IPS DF 4.7 (cell line): ENCODE data around the gene NLRP3.
"Not testable (repeated sequence)": the region's sequence is repeated elsewhere in the genome, so short reads cannot be mapped to it uniquely, and the experiment has no call there.

Experiments
- DNase-seq: peaks from one replicate; pipeline ENCODE4 v3.0.0-alpha.2; 2013; ENCODE audit warnings: low spot score; ENCODE audit errors: extremely low read depth

Gene NLRP3

GRCh38 chr1:247415423-247416361 is at the start of gene NLRP3:
Gene NLRP3, plus strand, starts transcription at chr1:247416173. Its CDS starts 2,628 bp downstream, at chr1:247418801.
- DNase-seq, result no peak

DNA sequence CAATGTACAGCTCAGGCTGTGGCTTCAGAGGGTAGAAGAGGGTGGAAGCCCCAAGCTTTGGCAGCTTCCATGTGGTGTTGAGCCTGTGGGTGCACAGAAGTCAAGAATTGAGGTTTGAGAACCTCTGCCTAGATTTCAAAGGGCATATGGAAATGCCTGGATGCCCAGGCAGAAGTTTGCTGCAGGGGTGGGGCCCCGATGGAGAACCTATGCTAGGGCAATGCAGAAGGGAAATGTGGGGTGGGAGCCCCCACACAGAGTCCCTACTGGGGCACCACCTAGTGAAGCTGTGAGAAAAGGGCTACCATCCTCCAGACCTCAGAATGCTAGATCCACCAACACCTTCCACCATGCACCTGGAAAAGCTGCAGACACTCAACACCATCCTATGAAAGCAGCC is 49.6 kb upstream of the NLRP3 start:
- not testable (repeated sequence) for DNase-seq

DNA sequence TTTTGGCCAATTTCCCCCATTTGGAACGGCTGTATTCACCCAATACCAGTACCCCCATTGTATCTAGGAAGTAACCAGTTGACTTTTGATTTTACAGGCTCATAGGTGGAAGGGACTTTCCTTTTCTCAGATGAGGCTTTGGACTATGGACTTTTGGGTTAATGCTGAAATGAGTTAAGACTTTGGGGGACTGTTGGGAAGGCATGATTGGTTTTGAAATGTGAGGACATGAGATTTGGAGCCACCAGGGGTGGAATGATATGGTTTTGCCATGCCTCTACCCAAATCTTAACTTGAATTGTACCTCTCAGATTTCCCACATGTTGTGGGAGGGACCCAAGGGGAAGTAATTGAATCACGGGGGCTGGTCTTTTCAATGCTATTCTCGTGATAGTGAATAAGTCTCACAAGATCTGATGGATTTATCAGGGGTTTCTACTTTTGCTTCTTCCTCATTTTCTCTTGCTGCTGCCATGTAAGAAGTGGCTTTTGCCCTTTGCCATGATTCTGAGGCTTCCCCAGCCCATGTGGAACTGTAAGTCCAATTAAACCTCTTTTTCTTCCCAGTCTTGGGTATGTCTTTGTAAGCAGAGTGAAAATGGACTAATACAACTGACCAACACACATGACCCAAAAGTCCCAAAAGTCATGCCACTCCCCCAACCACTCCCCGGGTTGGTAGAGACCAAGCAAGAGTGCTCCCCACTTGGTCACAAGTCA is 48.9 kb upstream of the NLRP3 start:
- no peak for DNase-seq

GRCh38 chr1:247367786-247368422 is 48.1 kb upstream of the NLRP3 start:
- no peak for DNase-seq

- no peak for DNase-seq
Measured at GRCh38 chr1:247368490-247369145, 47.4 kb upstream of the NLRP3 start.

GRCh38 chr1:247370786-247371732 is 44.9 kb upstream of the NLRP3 start:
- DNase-seq, result no peak

DNA sequence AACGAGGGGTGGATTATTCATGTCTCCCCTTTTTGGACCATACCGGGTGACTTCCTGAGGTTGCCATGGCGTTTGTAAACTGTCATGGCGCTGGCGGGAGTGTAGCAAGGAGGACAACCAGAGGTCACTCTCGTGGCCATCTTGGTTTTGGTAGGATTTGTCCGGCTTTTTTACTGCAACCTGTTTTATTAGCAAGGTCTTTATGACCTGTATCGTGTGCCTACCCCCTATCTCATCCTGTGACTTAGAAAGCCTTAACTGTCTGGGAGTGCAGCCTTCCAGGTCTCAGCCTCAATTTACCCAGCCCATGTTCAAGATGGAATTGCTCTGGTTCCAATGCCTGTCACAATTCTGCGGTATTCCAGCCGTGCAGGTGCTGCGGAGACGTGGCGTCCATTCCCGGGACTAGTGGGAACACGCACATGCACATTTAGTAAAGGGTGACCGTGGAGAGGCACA is 44.1 kb upstream of the NLRP3 start:
- no peak for DNase-seq

DNA sequence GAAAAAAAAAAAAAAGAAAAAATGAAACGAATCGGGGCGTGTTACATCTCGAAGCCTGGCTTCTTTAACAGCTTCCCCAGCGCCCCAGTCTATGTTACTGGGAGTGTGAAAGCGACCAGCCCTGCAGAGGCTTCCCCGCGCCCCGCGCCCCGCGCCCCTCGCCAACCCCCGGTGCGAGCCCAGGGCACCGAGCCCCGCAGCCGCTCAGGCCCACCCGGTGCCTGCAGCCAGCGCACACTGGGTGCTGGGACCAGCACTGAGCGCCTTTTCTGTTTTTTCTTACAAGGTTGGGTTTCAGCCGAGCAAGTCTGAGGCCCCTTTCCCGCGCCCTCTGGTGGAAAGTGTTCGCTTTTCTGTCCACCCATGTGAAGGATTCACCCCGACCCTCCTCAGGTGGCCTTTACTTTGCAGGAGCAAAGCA is 42.2 kb upstream of the NLRP3 start:
- DNase-seq, result no peak

GRCh38 chr1:247374651-247375334 is 41.2 kb upstream of the NLRP3 start:
- not testable (repeated sequence) for DNase-seq

- no peak for DNase-seq
Measured at GRCh38 chr1:247375747-247376146, 40.2 kb upstream of the NLRP3 start.

DNA sequence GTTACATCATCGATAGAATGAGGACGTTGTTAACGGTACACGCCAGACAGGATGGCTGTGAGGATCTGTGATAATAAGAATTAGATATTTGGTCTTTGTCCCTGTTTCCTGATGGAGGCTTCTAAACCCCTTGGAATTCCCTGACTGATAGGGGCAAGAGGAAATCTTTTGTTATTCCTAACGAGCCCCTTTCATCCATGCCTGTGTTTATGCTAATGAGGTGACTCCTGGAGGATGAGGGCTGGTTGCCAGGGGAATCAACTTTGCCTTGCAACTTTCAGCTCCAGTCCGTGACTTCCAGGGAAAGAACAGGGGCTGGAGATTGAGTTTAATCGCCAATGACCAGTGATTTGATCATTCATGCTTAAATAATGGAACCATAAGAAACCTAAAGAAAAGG is 39.3 kb upstream of the NLRP3 start:
- DNase-seq, result peak; percentile 95

- DNase-seq, result not testable (repeated sequence)
Measured at GRCh38 chr1:247377656-247378055, 38.3 kb upstream of the NLRP3 start.

GRCh38 chr1:247378334-247379073 is 37.5 kb upstream of the NLRP3 start:
- DNase-seq, result no peak

DNA sequence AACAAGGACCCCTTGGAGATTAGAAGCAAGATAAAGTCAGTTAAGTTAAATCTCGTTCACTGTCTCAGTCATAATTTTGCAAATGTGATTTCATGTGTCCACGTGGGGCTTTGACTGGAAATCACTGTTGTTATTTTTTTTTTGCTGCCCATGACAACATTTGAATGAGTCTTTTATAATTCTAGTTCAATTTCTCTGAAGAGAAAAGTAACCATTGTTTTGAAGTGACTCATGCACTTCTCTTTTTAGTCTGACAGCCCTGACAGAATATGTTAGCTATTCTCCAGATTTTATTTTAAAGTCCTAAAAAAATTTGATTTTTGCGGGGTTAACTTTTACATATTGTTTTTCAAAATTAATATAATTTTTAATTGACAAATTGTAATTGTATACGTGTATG is 30.7 kb upstream of the NLRP3 start:
- DNase-seq, result no peak

DNA sequence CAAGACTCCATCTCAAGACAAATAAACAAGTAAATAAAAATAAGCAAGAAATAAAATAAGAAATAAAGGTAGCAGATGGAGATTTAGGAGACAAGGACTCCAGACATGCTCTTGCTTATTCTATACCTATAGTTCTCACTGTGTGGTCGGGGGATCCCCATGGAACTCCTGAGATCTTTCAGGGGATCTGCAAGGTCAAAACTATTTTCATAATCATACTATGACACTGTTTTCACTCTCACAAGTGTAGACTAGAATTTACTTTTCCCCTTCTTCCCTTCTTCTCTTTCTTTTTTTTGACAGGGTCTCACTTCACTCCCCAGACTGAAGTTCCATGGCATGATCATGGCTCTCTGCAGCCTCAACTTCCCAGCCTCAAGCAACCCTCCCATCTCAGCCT is 29.8 kb upstream of the NLRP3 start:
- DNase-seq, result no peak

GRCh38 chr1:247386687-247387086 is 29.3 kb upstream of the NLRP3 start:
- no peak for DNase-seq

- DNase-seq, result no peak
Measured at GRCh38 chr1:247387096-247387495, 28.9 kb upstream of the NLRP3 start.

- no peak for DNase-seq
Measured at GRCh38 chr1:247387565-247387964, 28.4 kb upstream of the NLRP3 start.
